ENCODE results near the gene ARHGAP10.

DNA sequence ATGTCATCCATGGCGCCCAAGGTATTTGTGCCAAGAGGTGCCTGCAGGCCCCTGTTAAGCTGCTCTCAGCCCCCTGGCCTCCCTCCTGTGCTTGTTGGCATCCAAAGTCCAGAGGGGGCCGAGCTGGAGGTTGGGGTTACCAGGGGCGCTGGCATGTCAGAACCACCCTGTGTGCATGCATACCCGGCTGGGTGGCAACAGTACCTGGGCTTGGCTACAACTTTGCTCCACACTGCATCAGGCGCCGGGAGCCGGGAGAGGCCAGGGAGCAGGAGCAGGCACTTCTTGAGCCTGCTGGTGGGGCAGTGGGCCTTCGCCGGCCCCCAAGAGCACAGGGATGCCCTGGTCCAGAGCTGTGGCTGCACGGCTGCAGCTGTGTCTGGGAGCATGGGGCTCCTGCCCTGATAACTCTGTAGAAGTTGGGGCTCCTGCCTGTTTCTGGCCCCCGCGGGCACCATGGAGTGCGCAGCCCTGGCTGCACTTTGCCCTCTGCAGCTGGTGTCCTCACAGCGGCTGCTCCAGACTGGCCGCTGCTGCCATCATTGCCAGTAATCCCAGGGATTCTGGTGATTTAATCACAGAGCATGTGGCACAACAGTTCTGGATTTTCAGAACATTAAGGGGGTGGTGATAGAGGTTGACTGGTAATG is 130.3 kb downstream of the ARHGAP10 start:
- TF ChIP-seq, protein P1, sequence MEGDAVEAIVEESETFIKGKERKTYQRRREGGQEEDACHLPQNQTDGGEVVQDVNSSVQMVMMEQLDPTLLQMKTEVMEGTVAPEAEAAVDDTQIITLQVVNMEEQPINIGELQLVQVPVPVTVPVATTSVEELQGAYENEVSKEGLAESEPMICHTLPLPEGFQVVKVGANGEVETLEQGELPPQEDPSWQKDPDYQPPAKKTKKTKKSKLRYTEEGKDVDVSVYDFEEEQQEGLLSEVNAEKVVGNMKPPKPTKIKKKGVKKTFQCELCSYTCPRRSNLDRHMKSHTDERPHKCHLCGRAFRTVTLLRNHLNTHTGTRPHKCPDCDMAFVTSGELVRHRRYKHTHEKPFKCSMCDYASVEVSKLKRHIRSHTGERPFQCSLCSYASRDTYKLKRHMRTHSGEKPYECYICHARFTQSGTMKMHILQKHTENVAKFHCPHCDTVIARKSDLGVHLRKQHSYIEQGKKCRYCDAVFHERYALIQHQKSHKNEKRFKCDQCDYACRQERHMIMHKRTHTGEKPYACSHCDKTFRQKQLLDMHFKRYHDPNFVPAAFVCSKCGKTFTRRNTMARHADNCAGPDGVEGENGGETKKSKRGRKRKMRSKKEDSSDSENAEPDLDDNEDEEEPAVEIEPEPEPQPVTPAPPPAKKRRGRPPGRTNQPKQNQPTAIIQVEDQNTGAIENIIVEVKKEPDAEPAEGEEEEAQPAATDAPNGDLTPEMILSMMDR (IDR thresholded peaks at IDR 0.05; ENCODE audit: insufficient read depth, low read depth, low read length) = no peak
- TF ChIP-seq EZH2 (IDR thresholded peaks at IDR 0.05; ENCODE audit: insufficient read depth, low read length) = no peak

All from astrocyte (in vitro differentiated cells and primary cell).